Vagina (tissue), 2 donors: ENCODE results near the gene PPP1R14C. TPM values are rescaled to one million over a fixed set of nuclear protein-coding genes. Genes with fewer than 3 reads are reported as not detected.
A peak's percentile ranks its signal among the peaks of the same experiment; 100 is the strongest.

Experiments used
- DNase-seq, 2 donors: peaks; one replicate each; pipeline ENCODE4 v3.0.0-alpha.2; 2017; ENCODE audit errors: extremely low spot score in 2 of 2
- H3K27ac ChIP-seq: fragments of 200-600 bp; sonication (generic); one replicate; pipeline ENCODE4 v1.5.1; 2019
- H3K27me3 ChIP-seq: fragments of 200-600 bp; sonication (generic); one replicate; pipeline ENCODE4 v1.5.1; 2019
- H3K36me3 ChIP-seq, 2 donors: fragments of 200-600 bp; sonication (generic); one replicate each; pipeline ENCODE4 v1.5.1; 2017 to 2019
- H3K4me1 ChIP-seq: fragments of 200-600 bp; sonication (generic); one replicate; pipeline ENCODE4 v1.5.1; 2019
- H3K4me3 ChIP-seq, 2 donors: fragments of 200-600 bp; sonication (generic); 1 replicate in 1 of 2; 2 replicates in 1 of 2; pipeline ENCODE4 v1.5.1; 2016 to 2019
- H3K9me3 ChIP-seq: fragments of 200-600 bp; sonication (generic); one replicate; pipeline ENCODE4 v1.5.1; 2019
- POLR2A ChIP-seq, 2 donors: fragments of 450-650 bp; IDR thresholded peaks; one replicate each; pipeline ENCODE4 v1.6.1; 2017; ENCODE audit warnings: antibody characterized with exemption in 2 of 2, mild to moderate bottlenecking in 2 of 2, moderate library complexity in 2 of 2
- POLR2AphosphoS5 ChIP-seq, 2 donors: sonication (generic); formaldehyde crosslinking; IDR thresholded peaks; one replicate each; pipeline ENCODE4 v1.9.0; 2017; ENCODE audit warnings: antibody characterized with exemption in 2 of 2, mild to moderate bottlenecking in 2 of 2, low read depth in 1 of 2; ENCODE audit not compliant: insufficient read depth in 1 of 2
- intact Hi-C: fragments of 100-400 bp; cut with DNase I; formaldehyde crosslinking; loops from one replicate; pipeline ENCODE4 v1.15.1; 2023
- total RNA-seq: library from RNA; depleted of rRNA; stranded (reverse); fragments of >200 nt; gene quantifications from one replicate; pipeline ENCODE4 v1.2.3, GENCODE V29; 2016
- TF ChIP-seq, protein P1 (sequence below), 3 experiments: fragments of 450-650 bp in 2 of 3; fragments of 200-600 bp in 1 of 3; sonication (generic) in 1 of 3; IDR thresholded peaks; one replicate each; pipeline ENCODE4 v1.5.1; 2017 to 2019; ENCODE audit warnings: antibody characterized with exemption in 3 of 3, mild to moderate bottlenecking in 2 of 3, moderate library complexity in 2 of 3

PPP1R14C gene
- total RNA-seq, 1 donor from 2014 or later, result 23.8 TPM

- Histone ChIP-seq H3K27ac (no peak overlapping the region), H3K27me3 (peaks cover 4% of the 10 kb centered on the region), H3K4me1 (peaks cover 14% of the 10 kb centered on the region), H3K36me3 (no peaks in the 10 kb centered on the region), H3K9me3 (no peaks in the 10 kb centered on the region), H3K4me3 (no peak overlapping the region)
- intact Hi-C loops, result no loop called here
- TF ChIP-seq POLR2AphosphoS5 (IDR thresholded peaks at IDR 0.05; ENCODE audit: insufficient read depth in 1 of 2, low read depth in 1 of 2), result no peak
- TF ChIP-seq, protein P1, sequence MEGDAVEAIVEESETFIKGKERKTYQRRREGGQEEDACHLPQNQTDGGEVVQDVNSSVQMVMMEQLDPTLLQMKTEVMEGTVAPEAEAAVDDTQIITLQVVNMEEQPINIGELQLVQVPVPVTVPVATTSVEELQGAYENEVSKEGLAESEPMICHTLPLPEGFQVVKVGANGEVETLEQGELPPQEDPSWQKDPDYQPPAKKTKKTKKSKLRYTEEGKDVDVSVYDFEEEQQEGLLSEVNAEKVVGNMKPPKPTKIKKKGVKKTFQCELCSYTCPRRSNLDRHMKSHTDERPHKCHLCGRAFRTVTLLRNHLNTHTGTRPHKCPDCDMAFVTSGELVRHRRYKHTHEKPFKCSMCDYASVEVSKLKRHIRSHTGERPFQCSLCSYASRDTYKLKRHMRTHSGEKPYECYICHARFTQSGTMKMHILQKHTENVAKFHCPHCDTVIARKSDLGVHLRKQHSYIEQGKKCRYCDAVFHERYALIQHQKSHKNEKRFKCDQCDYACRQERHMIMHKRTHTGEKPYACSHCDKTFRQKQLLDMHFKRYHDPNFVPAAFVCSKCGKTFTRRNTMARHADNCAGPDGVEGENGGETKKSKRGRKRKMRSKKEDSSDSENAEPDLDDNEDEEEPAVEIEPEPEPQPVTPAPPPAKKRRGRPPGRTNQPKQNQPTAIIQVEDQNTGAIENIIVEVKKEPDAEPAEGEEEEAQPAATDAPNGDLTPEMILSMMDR (IDR thresholded peaks at IDR 0.05), result no peak
- TF ChIP-seq POLR2A (IDR thresholded peaks at IDR 0.05), result no peak
- DNase-seq, result no peak
Measured at GRCh38 chr6:150138638-150139037, 4.2 kb upstream of the PPP1R14C start.

GRCh38 chr6:150139533-150139932, 3.3 kb upstream of the PPP1R14C start:
- DNase-seq, result no peak
- Histone ChIP-seq H3K27me3 (peaks cover 10% of the 10 kb centered on the region), H3K4me3 (no peak overlapping the region), H3K27ac (no peak overlapping the region), H3K36me3 (no peaks in the 10 kb centered on the region), H3K9me3 (no peaks in the 10 kb centered on the region), H3K4me1 (peaks cover 16% of the 10 kb centered on the region)
- intact Hi-C loops, result no loop called here
- no peak for TF ChIP-seq POLR2A (IDR thresholded peaks at IDR 0.05)
- TF ChIP-seq POLR2AphosphoS5 (IDR thresholded peaks at IDR 0.05; ENCODE audit: insufficient read depth in 1 of 2, low read depth in 1 of 2), result no peak
- TF ChIP-seq, protein P1 (IDR thresholded peaks at IDR 0.05), result no peak

DNA sequence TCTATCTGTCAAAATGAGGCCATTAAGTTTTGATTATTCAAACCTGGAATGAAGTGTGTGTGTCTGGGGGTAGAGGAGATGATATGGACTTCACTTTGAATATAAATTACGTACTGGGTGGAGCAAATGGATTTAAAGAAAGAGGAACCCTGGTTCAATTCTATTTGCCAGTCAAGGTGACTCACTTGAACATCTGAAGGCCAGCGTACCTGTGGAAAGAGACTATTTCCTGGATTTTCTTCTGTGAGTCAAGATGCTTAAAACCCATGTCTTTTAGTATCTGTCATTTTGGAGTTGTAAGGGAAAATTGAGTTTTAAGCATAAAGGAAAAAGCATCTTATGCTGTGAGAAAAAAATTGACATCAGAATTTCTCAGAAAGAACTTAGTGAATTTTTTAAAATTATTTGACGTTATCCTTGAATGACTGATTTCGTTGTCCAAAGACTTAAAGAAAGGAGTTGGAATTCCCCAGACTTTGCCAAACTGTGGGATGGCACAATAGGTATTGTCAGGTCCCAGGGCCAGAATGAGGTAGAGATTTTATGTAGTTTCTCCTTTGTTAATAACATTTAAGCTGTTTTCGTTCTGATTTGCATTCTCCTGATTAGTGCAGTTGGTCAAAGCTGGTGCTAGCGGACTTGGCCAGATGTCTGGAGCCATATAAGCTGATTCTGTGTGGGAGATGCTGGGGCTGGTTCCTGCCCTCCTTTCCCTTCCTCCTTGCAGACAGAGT, 2.4 kb upstream of the PPP1R14C start:
- peaks cover 10% of the 10 kb centered on the region for H3K27me3 ChIP-seq
- no peak overlapping the region for H3K4me3 ChIP-seq
- no peak overlapping the region for H3K27ac ChIP-seq
- no peak for TF ChIP-seq POLR2A (IDR thresholded peaks at IDR 0.05)
- TF ChIP-seq POLR2AphosphoS5 (IDR thresholded peaks at IDR 0.05; ENCODE audit: insufficient read depth in 1 of 2, low read depth in 1 of 2), result no peak
- TF ChIP-seq, protein P1 (IDR thresholded peaks at IDR 0.05), result no peak
- intact Hi-C loops, result no loop called here
- H3K4me1 ChIP-seq, result peaks cover 23% of the 10 kb centered on the region
- no peak for DNase-seq
- H3K9me3 ChIP-seq, result no peaks in the 10 kb centered on the region
- H3K36me3 ChIP-seq, result no peaks in the 10 kb centered on the region

- intact Hi-C loops, result no loop called here
- H3K9me3 ChIP-seq, result no peaks in the 10 kb centered on the region
- H3K4me1 ChIP-seq, result peaks cover 23% of the 10 kb centered on the region
- H3K27me3 ChIP-seq, result peaks cover 10% of the 10 kb centered on the region
- peak overlapping the region; percentile 44 to 52 for H3K4me3 ChIP-seq
- TF ChIP-seq POLR2AphosphoS5 (IDR thresholded peaks at IDR 0.05; ENCODE audit: insufficient read depth in 1 of 2, low read depth in 1 of 2), result no peak
- TF ChIP-seq POLR2A (IDR thresholded peaks at IDR 0.05), result no peak
- TF ChIP-seq, protein P1 (IDR thresholded peaks at IDR 0.05), result no peak
- no peak for DNase-seq
- H3K36me3 ChIP-seq, result no peaks in the 10 kb centered on the region
- H3K27ac ChIP-seq, result no peak overlapping the region
Measured at GRCh38 chr6:150142097-150142669, 661 bp upstream of the PPP1R14C start.
